Lower lobe of right lung (tissue), 2 donors: ENCODE measurements around the gene ADAMTS16. TPM values are rescaled to one million over a fixed set of nuclear protein-coding genes. Genes with fewer than 3 reads are reported as not detected.

Experiments used
- ATAC-seq, 2 donors: fragments of 200-7000 bp; cut with Tn5 transposase; one replicate each; pipeline ENCODE4 v1.9.1; 2020 to 2022; ENCODE audit warnings: mild to moderate bottlenecking in 2 of 2, moderate library complexity in 2 of 2
- DNase-seq: peaks from one replicate; pipeline ENCODE4 v3.0.0-alpha.2; 2020
- H3K27ac ChIP-seq: fragments of 200-600 bp; one replicate; pipeline ENCODE4 v1.8.0; 2022
- H3K27me3 ChIP-seq: fragments of 200-600 bp; one replicate; pipeline ENCODE4 v1.8.0; 2022; ENCODE audit warnings: low read depth
- H3K36me3 ChIP-seq: fragments of 200-600 bp; one replicate; pipeline ENCODE4 v1.8.0; 2022; ENCODE audit warnings: mild to moderate bottlenecking
- H3K4me1 ChIP-seq: fragments of 200-600 bp; one replicate; pipeline ENCODE4 v1.8.0; 2022
- H3K4me3 ChIP-seq: fragments of 200-600 bp; one replicate; pipeline ENCODE4 v1.8.0; 2022; ENCODE audit warnings: mild to moderate bottlenecking
- H3K9me3 ChIP-seq: fragments of 200-600 bp; one replicate; pipeline ENCODE4 v1.8.0; 2022
- CTCF ChIP-seq: fragments of 200-600 bp; IDR thresholded peaks from one replicate; pipeline ENCODE4 v1.8.0; 2022; ENCODE audit warnings: antibody characterized with exemption, mild to moderate bottlenecking
- intact Hi-C: fragments of 100-400 bp; cut with DNase I; formaldehyde crosslinking; loops from one replicate; pipeline ENCODE4 v1.11.0; 2022
- total RNA-seq: library from RNA; stranded (reverse); fragmentation: NEBNext Ultra II Directional; extraction: Animal tissue kit (Norgen Biotek cat#: 25700); gene quantifications from one replicate; pipeline ENCODE4 v1.2.1, GENCODE V29; 2021
- donor health status: DM: no; HTN: yes; CAD: no; lungs with severe emphysema.

Gene ADAMTS16
- total RNA-seq, 1 donor from 2014 or later, result 1.1 TPM

GRCh38 chr5:5367739-5368138, 227.6 kb downstream of the ADAMTS16 start:
- DNase-seq, result no peak
- Histone ChIP-seq H3K9me3 (no peaks in the 10 kb centered on the region), H3K36me3 (no peaks in the 10 kb centered on the region), H3K27me3 (no peaks in the 10 kb centered on the region), H3K4me1 (no peaks in the 10 kb centered on the region), H3K27ac (no peak overlapping the region), H3K4me3 (no peak overlapping the region)
- no peak for ATAC-seq
- intact Hi-C loops, result no loop called here
- no peak for TF ChIP-seq CTCF

GRCh38 chr5:5369051-5369605, 229.0 kb downstream of the ADAMTS16 start:
- TF ChIP-seq CTCF, result no peak
- H3K27ac ChIP-seq, result no peak overlapping the region
- H3K27me3 ChIP-seq, result no peaks in the 10 kb centered on the region
- ATAC-seq (no peak), DNase-seq (no peak)
- H3K4me1 ChIP-seq, result peaks cover 1% of the 10 kb centered on the region
- no peaks in the 10 kb centered on the region for H3K9me3 ChIP-seq
- no peak overlapping the region for H3K4me3 ChIP-seq
- intact Hi-C loops, result no loop called here
- H3K36me3 ChIP-seq, result no peaks in the 10 kb centered on the region
